Suprapubic skin (tissue), 4 donors: ENCODE results near the gene JAZF1.

Experiments
- POLR2A ChIP-seq, 2 donors: fragments of 450-650 bp; IDR thresholded peaks; one replicate each; pipeline ENCODE4 v1.6.1; 2017; ENCODE audit warnings: antibody characterized with exemption in 2 of 2, mild to moderate bottlenecking in 2 of 2, moderate library complexity in 2 of 2
- POLR2AphosphoS5 ChIP-seq, 3 donors: sonication (generic); formaldehyde crosslinking; IDR thresholded peaks; one replicate each; pipeline ENCODE4 v1.6.1; 2017; ENCODE audit warnings: antibody characterized with exemption in 3 of 3
- TF ChIP-seq, protein P1 (sequence below), 2 donors: fragments of 200-600 bp in 1 of 2; fragments of 450-650 bp in 1 of 2; sonication (generic) in 1 of 2; IDR thresholded peaks; one replicate each; pipeline ENCODE4 v1.5.1; 2016 to 2019; ENCODE audit warnings: antibody characterized with exemption in 2 of 2, mild to moderate bottlenecking in 1 of 2, moderate library complexity in 1 of 2

DNA sequence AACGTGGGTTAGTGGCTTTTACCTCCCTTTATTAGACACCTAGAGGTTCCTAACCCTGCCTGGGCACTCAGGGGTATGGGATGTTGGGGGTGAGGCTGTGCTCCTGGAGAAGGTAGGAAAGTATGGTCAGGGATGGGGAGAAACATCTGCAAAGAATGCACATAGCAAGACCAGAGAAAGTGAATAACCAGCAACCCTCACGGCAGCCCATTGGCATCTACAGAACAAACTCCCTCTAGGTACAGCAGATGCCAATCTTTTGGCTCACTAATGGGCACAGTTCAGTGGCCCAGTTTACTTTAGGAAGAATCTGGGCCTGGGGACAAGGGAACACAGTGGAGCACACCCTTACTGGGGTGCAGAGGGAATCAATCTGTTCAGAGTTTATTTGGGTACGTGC is 143.9 kb downstream of the JAZF1 start:
- TF ChIP-seq, protein P1, sequence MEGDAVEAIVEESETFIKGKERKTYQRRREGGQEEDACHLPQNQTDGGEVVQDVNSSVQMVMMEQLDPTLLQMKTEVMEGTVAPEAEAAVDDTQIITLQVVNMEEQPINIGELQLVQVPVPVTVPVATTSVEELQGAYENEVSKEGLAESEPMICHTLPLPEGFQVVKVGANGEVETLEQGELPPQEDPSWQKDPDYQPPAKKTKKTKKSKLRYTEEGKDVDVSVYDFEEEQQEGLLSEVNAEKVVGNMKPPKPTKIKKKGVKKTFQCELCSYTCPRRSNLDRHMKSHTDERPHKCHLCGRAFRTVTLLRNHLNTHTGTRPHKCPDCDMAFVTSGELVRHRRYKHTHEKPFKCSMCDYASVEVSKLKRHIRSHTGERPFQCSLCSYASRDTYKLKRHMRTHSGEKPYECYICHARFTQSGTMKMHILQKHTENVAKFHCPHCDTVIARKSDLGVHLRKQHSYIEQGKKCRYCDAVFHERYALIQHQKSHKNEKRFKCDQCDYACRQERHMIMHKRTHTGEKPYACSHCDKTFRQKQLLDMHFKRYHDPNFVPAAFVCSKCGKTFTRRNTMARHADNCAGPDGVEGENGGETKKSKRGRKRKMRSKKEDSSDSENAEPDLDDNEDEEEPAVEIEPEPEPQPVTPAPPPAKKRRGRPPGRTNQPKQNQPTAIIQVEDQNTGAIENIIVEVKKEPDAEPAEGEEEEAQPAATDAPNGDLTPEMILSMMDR (IDR thresholded peaks at IDR 0.05): no peak
- TF ChIP-seq POLR2A (IDR thresholded peaks at IDR 0.05) (no peak), POLR2AphosphoS5 (IDR thresholded peaks at IDR 0.05) (no peak)
